ENCODE results near the gene TMEM9B. TPM values are rescaled to one million over a fixed set of nuclear protein-coding genes. Genes with fewer than 3 reads are reported as not detected.

TMEM9B gene
- total RNA-seq, 2 donors from 2014 or later, result 8.6 to 11.8 TPM

- Mint-ChIP-seq H3K36me3 (ENCODE audit: low read depth) (peaks cover 12% of the 10 kb centered on the region), H3K27ac (no peak overlapping the region)
- TF ChIP-seq CTCF (conservative IDR thresholded peaks at IDR 0.05), result no peak
These were observed 65.0 kb downstream of the TMEM9B start for GRCh38 chr11:8899119-8899753.

More at GRCh38 chr11:8899119-8899753, 65.0 kb downstream of the TMEM9B start:
- Histone ChIP-seq H3K27me3 (ENCODE audit: control insufficient read depth, insufficient read depth, low read length, poor library complexity, severe bottlenecking) (no peaks in the 10 kb centered on the region), H3K4me1 (ENCODE audit: control insufficient read depth, insufficient read depth, low read length) (no peaks in the 10 kb centered on the region), H3K36me3 (ENCODE audit: control insufficient read depth, insufficient read depth, low read length) (no peaks in the 10 kb centered on the region), H3K4me3 (ENCODE audit: low read length) (no peak overlapping the region), H3K9me3 (ENCODE audit: control insufficient read depth, low read length) (peaks cover 20% of the 10 kb centered on the region), H3K27ac (ENCODE audit: low read depth, low read length) (no peak overlapping the region), H3K9ac (ENCODE audit: extremely low read depth, low read length, poor library complexity, severe bottlenecking) (no peak overlapping the region)
- Mint-ChIP-seq H3K27me3 (ENCODE audit: insufficient read depth) (peaks cover 2% of the 10 kb centered on the region), H3K4me3 (no peak overlapping the region), H3K9me3 (peaks cover 30% of the 10 kb centered on the region), H3K4me1 (no peaks in the 10 kb centered on the region)
- DNase-seq, result no peak

Other genes with a start within 250 kb of the TMEM9B start
- gene AKIP1, start 53.3 kb downstream of the TMEM9B start, total RNA-seq, result 10 to 100 TPM; 21.0 to 27.8 TPM
- gene C11orf16, start 31.5 kb downstream of the TMEM9B start, total RNA-seq, result not detected
- gene ASCL3, start 21.4 kb downstream of the TMEM9B start, total RNA-seq, result not detected
- gene NRIP3, start 39.6 kb upstream of the TMEM9B start, total RNA-seq, result 1 to 10 TPM in 1 of 2 donors, under 1 TPM in 1; 0.95 to 1.2 TPM
- 1 to 10 TPM; 1.5 to 2.0 TPM for gene SCUBE2, start 127.2 kb upstream of the TMEM9B start, total RNA-seq

Measured in endodermal cell (in vitro differentiated cells).